NCI-H460 (cell line): Measurements from ENCODE around the gene SNRNP27. TPM values are rescaled to one million over a fixed set of nuclear protein-coding genes. Genes with fewer than 3 reads are reported as not detected.
"Not testable (repeated sequence)": the region's sequence is repeated elsewhere in the genome, so short reads cannot be mapped to it uniquely, and the experiment has no call there.

Experiments
- DNase-seq: peaks from one replicate; pipeline ENCODE4 v3.0.0-alpha.2; 2016; ENCODE audit warnings: low read depth; ENCODE audit errors: extremely low read depth
- polyA plus RNA-seq: library from polyadenylated mRNA; depleted of rRNA; stranded (reverse); fragments of >200 nt; gene quantifications from 2 replicates; pipeline ENCODE4 v1.2.3, GENCODE V29; 2014; cell fraction: nucleus; rRNA removed
- total RNA-seq: library from RNA; depleted of rRNA; stranded (reverse); fragments of >200 nt; shearing (Covaris generic); gene quantifications from 2 replicates; pipeline ENCODE4 v1.2.3, GENCODE V29; 2014; rRNA removed

Gene SNRNP27
- 73.0 and 73.7 TPM in 2 replicates for total RNA-seq
- polyA plus RNA-seq: 39.7 and 48.5 TPM in 2 replicates

DNA sequence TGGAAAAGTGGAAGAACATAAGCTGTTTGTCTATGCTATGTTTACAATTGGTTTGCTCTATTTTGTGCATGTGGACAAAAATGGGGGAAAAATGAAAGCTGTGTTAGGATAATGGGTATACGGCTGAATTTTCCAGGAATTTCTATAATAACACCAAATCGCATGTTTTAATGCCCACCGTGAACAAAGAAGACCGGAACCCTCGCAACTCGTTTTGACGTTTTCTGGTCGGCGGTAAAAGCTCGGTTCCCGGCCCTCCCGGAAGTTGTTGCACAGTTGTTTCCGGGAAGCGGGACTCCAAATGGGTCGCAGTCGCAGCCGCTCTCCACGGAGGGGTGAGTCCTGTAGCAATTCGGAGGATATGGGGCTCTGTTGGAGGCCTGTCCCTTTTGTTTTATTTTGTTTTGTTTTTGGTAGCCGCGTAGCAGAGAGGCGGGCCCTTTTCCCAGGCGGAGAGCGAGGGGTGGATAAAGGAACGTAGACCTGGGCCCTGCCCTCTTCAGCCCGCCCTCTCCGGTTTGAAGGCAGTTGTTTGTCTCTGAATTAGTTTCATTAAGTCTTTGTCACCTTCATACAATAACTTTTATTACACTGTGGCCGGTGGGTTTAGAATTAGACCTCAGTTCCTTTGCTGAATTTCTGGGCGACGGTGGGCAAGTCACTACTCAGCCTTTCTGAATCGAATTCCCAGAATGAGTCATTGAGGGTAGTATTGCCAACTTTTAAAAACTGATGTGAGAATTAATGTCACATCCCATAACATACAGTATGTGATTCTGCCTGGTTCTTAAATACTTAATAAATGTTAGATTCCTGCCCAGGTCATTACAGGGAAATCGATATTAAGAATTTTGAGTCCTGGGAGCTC, at the start of gene SNRNP27:
SNRNP27 (plus strand) TSS at position 273 of the 868 bp plus-strand sequence; CDS start at position 302, 29 bp downstream.
- DNase-seq: peak; percentile 69

- no peak for DNase-seq
These were observed 49.8 kb upstream of the SNRNP27 start for GRCh38 chr2:69843993-69844392.

GRCh38 chr2:69844560-69844959, 49.2 kb upstream of the SNRNP27 start:
- DNase-seq: no peak

GRCh38 chr2:69846182-69847067, 47.3 kb upstream of the SNRNP27 start:
- DNase-seq: no peak

- DNase-seq: no peak
These were observed 46.5 kb upstream of the SNRNP27 start for GRCh38 chr2:69847068-69847828.

DNA sequence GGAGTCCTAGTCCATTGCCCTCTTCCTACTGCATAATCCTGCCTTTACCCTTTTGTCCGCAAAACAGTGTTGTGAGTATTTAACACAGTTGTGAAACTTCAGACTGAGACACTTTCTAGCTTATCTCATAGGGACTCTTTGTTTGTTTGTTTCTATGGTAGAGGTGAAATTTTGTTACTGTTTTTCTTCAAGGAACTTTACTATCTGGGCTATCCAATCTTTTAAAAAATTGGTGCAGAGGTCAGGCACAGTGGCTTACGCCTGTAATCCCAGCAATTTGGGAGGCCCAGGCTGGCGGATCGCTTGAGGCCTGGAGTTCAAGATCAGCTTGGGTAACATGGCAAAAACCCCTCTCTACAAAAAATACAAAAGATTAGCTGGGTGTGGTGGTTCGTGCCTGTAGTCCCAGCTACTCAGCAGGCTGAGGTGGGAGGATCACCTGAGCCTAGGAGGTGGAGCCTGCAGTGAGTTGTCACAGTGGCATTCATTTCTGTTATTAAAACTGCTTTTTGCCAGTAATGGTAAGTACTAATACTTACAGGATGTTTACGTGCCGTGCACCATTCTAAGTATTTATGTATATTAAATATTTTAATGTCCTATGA, 45.5 kb upstream of the SNRNP27 start:
- DNase-seq: no peak

GRCh38 chr2:69858261-69858660, 35.5 kb upstream of the SNRNP27 start:
- no peak for DNase-seq

DNA sequence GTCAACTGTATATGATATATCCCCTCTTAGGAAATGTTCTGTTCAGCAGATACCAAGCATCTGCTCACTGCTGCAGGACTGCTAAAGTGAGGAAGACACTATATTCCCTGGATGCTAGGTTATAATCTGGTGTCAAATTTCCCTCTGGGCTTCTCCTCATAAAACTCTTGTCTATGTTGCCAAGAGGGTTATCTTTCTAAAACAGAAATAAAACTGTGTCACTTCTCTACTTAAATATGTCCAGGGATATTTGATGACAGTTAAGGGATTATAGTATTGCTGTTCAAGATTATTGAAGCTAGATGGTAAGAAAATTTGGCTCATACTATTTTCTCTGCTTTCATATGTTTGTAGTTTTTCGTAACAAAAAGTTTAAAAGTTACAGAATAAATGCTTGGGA, 30.5 kb upstream of the SNRNP27 start:
- DNase-seq: no peak

GRCh38 chr2:69888451-69888850, 5.3 kb upstream of the SNRNP27 start:
- no peak for DNase-seq

DNA sequence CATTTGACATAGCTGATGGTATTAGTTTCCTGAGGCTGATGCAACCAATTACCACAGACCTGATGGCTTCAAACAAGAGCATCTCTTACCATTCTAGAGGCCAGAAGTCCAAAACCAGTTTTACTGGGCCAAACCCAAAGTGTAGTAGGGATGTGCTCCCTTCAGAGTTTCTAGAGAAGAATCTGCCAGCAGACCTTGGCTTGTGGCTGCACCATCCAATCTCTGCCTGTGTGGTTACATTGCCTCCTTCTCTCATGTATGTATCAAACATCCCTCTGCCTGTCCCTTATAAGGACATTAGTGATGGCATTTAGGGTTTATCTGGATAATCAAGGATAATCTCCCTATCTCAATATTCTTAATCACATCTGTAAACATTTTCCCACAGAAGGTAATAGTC, 4.5 kb upstream of the SNRNP27 start:
- DNase-seq: no peak

DNA sequence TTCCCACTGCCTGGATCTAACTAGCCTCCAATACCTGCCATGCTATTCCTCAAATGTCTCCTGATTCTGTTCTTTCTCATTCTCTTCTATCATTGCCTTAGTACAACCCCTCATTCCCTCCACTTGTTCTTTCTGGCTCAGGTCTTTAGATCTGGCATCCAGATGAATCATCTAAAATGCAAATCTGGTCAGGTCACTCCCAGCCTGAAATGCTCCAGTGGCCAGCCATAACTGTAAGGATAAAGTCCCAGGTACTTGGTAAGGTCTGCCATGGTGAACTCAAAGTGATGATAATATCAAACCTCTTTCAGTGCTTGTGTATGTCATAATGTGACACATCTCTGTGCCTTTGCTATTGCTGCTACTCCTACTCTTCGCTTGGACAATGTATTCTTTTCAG, 2.9 kb upstream of the SNRNP27 start:
- DNase-seq: no peak

- DNase-seq: not testable (repeated sequence)
These were observed 825 bp upstream of the SNRNP27 start for GRCh38 chr2:69892838-69893424.

DNA sequence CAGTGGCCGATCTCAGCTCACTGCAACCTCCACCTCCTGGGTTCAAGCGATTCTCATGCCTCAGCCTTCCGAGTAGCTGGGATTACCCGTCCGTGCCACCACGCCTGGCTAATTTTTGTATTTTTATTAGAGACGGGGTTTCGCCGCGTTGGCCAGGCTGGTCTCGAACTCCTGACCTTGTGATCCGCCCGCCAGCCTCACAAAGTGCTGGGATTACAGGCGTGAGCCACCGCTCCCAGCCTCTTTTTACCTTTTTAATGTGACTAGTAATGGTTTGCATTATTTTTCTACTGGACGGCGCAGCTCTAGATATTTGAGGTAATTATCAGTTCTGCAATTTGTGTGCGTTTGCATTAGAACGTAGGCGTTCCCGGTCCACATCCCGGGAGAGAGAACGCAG, 981 bp downstream of the SNRNP27 start:
- not testable (repeated sequence) for DNase-seq

GRCh38 chr2:69902213-69902922, 8.6 kb downstream of the SNRNP27 start:
- no peak for DNase-seq

DNA sequence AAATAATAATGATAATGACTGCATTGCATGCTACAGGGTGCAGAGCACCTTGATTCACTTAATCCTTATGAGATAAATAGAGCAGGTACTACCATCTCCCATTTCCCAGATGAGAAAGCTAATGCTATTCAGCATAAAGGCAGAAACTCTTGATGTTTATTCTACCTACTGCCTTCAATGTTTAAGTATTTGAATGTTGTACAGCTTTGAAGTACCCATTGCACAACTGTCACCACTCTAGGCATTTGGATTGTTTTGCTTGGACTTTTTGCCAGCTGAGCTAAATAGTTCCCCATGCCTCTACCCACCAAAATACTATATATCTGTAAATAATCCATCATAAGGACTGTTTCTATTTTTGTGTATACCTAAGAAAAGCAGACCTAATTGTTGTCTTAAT, 13.5 kb downstream of the SNRNP27 start:
- DNase-seq: no peak

GRCh38 chr2:69911985-69912563, 18.3 kb downstream of the SNRNP27 start:
- DNase-seq: peak; percentile 56

DNA sequence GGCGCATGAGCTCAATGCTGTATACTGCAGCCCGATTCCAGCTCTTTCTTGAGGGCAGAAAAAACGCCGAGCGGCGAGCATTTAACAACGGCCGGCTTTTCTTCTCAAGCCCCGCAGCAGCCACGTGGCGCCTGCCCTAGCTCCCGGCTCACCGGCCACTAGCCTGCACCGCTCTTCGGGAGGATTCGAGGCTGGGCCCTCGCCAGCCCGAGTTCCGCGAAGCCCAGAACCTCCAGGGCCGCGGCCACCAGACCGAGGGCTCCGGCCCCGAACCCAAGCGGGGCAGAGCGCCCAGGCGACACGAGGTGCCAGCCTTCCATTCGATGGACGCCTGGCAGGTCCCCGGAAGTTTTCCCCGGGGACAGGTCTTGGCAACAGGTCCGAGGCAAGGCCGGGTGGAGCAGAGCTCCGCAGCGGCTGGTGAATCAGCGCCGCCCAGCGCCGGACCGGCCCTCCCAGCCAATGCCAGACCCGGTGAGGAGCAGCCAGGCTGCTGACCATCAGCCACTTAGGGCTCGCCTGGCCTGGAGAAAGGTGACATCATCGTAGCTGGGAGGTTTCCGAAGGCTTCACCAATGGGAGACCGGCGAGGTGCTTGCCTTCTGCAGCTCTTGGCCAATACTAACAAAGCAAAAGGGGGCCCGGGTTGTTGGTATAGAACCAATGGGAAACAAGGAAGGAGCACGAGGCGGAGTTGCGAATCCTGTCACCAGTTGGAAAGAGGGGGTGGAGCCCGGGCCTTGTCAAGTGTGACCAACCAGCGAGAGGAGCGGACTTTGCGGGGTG, 20.6 kb downstream of the SNRNP27 start:
- DNase-seq: peak; percentile 100
